Stimulated activated naive CD8-positive, alpha-beta T cell treated with anti-CD3 and anti-CD28 coated beads, Interleukin-15, amount 100 ng/mL, for 72 hours (primary cell): ENCODE results near the gene OPTC.
"Not testable (repeated sequence)": the region's sequence is repeated elsewhere in the genome, so short reads cannot be mapped to it uniquely, and the experiment has no call there.

Experiments used
- ATAC-seq: fragments of 150-1000 bp; cut with Tn5 transposase; 2 replicates; pipeline ENCODE4 v1.10.0; 2021; ENCODE audit warnings: mild to moderate bottlenecking, moderate library complexity
- DNase-seq, 2 donors: peaks; one replicate each; pipeline ENCODE4 v3.0.0; 2021 to 2022
- H3K27ac Mint-ChIP-seq, 2 donors: one replicate each; pipeline ENCODE4 v1.8.0; 2022; ENCODE audit warnings: mild to moderate bottlenecking in 2 of 2, mixed read lengths in 2 of 2, moderate library complexity in 2 of 2
- H3K27me3 Mint-ChIP-seq: one replicate; pipeline ENCODE4 v1.8.0; 2022; ENCODE audit warnings: mixed read lengths
- H3K4me1 Mint-ChIP-seq: one replicate; pipeline ENCODE4 v1.8.0; 2022; ENCODE audit warnings: mild to moderate bottlenecking, mixed read lengths
- H3K4me3 Mint-ChIP-seq, 2 donors: one replicate each; pipeline ENCODE4 v1.8.0; 2022; ENCODE audit warnings: mild to moderate bottlenecking in 2 of 2, mixed read lengths in 2 of 2, moderate library complexity in 1 of 2
- H3K9me3 Mint-ChIP-seq, 2 donors: one replicate each; pipeline ENCODE4 v1.8.0; 2022; ENCODE audit warnings: mixed read lengths in 2 of 2

OPTC gene

DNA sequence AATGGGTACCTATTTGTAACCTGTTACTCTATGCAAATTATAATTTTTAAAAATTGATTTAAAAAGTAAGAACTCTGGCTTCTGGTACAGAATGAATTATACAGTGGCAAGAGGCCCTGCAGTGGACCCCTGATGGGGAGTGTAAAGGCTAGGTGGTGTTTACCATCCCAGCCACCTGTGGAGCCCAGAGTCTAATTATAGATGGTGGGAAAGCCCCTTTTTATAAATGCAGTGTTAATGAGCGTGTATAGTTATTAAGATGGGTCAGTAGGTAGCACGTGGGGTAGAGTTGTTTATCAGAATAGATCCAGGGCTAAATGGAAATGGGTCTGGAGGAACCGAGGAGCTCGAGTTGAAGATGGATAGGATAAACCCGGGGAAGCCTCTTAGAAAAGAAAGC lies 32.2 kb upstream of the OPTC start:
- Mint-ChIP-seq H3K4me1 (peaks cover 8% of the 10 kb centered on the region), H3K9me3 (no peaks in the 10 kb centered on the region), H3K27me3 (peaks cover 32% of the 10 kb centered on the region), H3K27ac (peak overlapping the region in 1 of 2 donors; percentile 35), H3K4me3 (no peak overlapping the region)
- no peak for ATAC-seq
- DNase-seq: no peak

GRCh38 chr1:203462143-203462542 lies 31.8 kb upstream of the OPTC start:
- ATAC-seq: no peak
- Mint-ChIP-seq H3K9me3 (no peaks in the 10 kb centered on the region), H3K27ac (peak overlapping the region in 1 of 2 donors; percentile 67), H3K4me3 (no peak overlapping the region), H3K4me1 (peaks cover 8% of the 10 kb centered on the region), H3K27me3 (peaks cover 32% of the 10 kb centered on the region)
- no peak for DNase-seq

DNA sequence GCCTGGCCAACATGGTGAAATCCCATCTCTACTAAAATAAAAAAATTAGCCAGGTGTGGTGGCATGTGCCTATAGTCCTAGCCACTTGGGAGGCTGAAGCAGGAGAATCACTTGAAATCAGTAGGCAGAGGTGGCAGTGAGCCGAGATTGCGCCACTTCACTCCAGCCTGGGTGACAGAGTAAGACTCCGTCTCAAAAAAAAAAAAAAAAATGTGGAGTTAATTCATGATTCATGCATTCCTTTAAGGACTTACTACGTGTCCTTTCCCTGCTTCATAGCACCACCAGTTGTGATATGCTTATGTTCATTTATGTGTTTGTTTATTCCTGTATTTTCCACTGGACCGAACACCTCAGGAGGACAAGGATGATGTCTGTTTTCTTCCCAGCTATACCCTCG lies 31.1 kb upstream of the OPTC start:
- no peaks in the 10 kb centered on the region for H3K9me3 Mint-ChIP-seq
- ATAC-seq: no peak

GRCh38 chr1:203463469-203464062 lies 30.4 kb upstream of the OPTC start:
- no peaks in the 10 kb centered on the region for H3K9me3 Mint-ChIP-seq
- no peak for DNase-seq
- H3K4me1 Mint-ChIP-seq: peaks cover 8% of the 10 kb centered on the region
- H3K27ac Mint-ChIP-seq: no peak overlapping the region
- no peak overlapping the region for H3K4me3 Mint-ChIP-seq
- H3K27me3 Mint-ChIP-seq: peaks cover 32% of the 10 kb centered on the region
- peak; percentile 26 for ATAC-seq

More for the DNA sequence above, 31.1 kb upstream of the OPTC start:
- H3K27ac Mint-ChIP-seq: no peak overlapping the region
- peaks cover 8% of the 10 kb centered on the region for H3K4me1 Mint-ChIP-seq
- H3K4me3 Mint-ChIP-seq: no peak overlapping the region
- DNase-seq: no peak
- peaks cover 32% of the 10 kb centered on the region for H3K27me3 Mint-ChIP-seq

DNA sequence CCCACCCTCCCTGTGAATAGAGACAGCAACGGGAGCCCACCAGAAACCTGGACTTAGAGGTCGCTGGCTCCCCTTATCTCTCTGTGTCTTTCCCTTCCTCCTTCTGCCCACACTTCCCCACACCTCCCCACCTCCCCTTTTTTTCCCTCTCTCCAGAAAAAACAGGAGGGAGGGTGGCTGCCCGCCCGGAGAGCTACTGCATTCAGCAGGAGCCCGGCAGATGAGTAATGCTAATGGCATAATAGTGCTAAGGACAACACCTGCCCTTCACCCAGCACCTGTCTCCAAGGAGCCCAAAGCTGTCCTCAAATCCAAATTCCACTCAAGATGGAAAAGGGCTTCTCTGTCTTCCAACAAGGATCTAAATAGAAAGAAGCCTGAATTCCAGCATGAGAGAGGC lies 29.7 kb upstream of the OPTC start:
- DNase-seq (no peak), ATAC-seq (no peak)
- peaks cover 27% of the 10 kb centered on the region for H3K27me3 Mint-ChIP-seq
- H3K27ac Mint-ChIP-seq: no peak overlapping the region
- H3K4me3 Mint-ChIP-seq: no peak overlapping the region
- H3K4me1 Mint-ChIP-seq: peaks cover 8% of the 10 kb centered on the region
- no peaks in the 10 kb centered on the region for H3K9me3 Mint-ChIP-seq

DNA sequence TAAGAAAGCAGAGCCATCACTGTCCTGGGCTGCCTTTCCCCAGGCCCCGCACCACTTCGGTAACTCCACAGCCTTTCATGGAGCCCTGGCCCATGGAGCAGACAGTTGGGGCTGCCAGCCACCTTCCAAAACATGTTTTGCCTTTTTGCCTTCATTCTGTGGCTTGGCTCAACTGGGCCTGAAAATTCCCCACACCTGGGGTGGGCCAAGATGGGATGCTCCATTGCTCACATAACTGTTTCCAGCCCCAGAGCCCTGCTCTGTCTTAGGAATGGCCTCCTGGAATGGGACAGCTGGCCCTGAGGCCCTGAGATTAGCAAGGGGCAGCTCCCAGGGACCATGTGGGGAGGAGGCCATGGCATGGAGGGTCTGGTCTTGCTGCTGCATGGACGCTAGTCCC lies 29.2 kb upstream of the OPTC start:
- DNase-seq (no peak), ATAC-seq (no peak)
- Mint-ChIP-seq H3K9me3 (no peaks in the 10 kb centered on the region), H3K27me3 (peaks cover 26% of the 10 kb centered on the region), H3K4me3 (no peak overlapping the region), H3K27ac (peak overlapping the region in 1 of 2 donors; percentile 28), H3K4me1 (peaks cover 8% of the 10 kb centered on the region)

DNA sequence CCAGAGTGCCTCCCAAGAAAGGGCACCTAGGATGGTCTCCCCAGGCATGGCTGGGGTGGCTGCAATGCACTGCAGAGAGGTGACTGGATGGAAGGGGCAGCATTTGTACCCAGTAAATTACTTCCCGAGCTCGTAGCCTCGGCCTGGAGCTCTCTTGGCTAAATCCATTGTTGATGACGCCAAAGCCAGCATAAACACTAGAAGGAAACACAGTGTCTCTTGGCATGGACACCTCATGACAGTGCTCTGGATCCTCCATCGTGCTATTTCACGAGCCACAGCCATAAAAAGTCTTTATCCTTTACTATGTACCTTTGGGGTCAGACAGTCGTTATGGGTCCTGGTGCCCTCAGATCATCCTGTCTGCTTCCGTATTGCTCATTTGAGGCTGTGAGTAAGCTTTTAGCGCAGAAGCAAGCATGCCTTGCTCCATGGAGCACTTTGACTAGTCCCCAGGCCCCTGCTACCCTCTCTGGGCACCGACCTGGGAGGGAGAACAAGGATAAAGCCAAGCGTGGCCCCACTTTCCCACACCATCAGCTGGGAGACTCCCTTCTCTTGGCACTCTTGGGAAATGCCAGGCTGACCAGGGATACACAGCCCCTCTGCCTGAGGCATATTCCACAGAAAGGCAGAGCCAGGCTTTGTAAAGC lies 28.7 kb upstream of the OPTC start:
- Mint-ChIP-seq H3K9me3 (no peaks in the 10 kb centered on the region), H3K4me3 (no peak overlapping the region), H3K4me1 (peaks cover 8% of the 10 kb centered on the region), H3K27me3 (peaks cover 32% of the 10 kb centered on the region), H3K27ac (peak overlapping the region in 1 of 2 donors; percentile 28)
- DNase-seq: no peak
- no peak for ATAC-seq

- Mint-ChIP-seq H3K4me3 (no peak overlapping the region), H3K9me3 (no peaks in the 10 kb centered on the region), H3K27me3 (peaks cover 34% of the 10 kb centered on the region), H3K4me1 (peaks cover 8% of the 10 kb centered on the region), H3K27ac (no peak overlapping the region)
- ATAC-seq (no peak), DNase-seq (no peak)
Measured at GRCh38 chr1:203465948-203466347, 28.0 kb upstream of the OPTC start.

DNA sequence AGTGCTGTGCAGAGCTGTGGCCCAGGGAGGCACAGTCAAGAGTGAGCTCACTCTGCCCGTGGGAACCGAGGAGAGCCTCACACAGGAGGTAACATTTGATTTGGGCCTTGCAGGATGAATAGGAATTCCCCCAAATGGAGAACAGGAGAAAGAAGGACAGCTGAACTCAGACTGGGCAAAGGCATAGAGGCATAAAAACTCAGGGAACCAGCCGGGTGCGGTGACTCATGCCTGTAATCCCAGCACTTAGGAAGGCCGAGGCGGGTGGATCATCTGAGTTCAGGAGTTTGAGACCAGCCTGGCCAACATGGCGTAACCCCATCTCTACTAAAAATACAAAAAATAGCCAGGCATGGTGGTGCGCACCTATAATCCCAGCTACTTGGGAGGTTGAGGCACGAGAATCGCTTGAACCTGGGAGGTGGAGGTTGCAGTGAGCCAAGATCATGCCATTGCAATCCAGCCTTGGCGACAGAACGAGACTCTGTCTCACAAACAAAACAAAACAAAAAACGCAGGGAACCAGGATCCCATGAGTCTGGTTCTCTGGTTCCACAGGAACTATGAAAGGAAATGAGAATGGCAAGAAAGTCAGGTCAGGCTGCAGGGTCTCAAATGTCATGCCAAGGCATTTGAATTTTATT lies 26.9 kb upstream of the OPTC start:
- not testable (repeated sequence) for H3K9me3 Mint-ChIP-seq, DNase-seq, H3K4me1 Mint-ChIP-seq, H3K27ac Mint-ChIP-seq, ATAC-seq, H3K4me3 Mint-ChIP-seq
- peaks cover 26% of the 10 kb centered on the region for H3K27me3 Mint-ChIP-seq

DNA sequence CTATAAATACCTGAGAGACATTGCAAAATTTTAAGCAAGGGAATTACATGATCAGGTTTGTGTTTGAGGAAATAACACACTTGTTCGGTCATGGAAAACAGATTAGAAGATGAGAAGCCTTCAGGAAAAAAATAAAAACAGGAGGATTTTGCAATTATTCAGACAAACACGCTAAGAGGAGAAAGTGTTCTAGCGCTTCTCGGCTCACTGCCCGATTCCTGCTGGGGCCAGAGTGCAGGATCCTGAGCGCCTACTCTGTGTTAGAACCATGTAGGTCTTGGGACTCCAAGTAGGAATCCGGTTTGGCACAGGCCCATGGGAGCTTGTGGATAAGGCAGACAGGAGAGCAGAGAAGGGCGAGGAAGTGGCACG lies 26.4 kb upstream of the OPTC start:
- H3K27me3 Mint-ChIP-seq: peaks cover 27% of the 10 kb centered on the region
- H3K4me1 Mint-ChIP-seq: no peaks in the 10 kb centered on the region
- ATAC-seq: no peak
- H3K9me3 Mint-ChIP-seq: no peaks in the 10 kb centered on the region
- H3K4me3 Mint-ChIP-seq: no peak overlapping the region
- no peak for DNase-seq
- no peak overlapping the region for H3K27ac Mint-ChIP-seq

GRCh38 chr1:203468326-203468725 lies 25.6 kb upstream of the OPTC start:
- DNase-seq (no peak), ATAC-seq (no peak)
- Mint-ChIP-seq H3K27me3 (peaks cover 28% of the 10 kb centered on the region), H3K27ac (no peak overlapping the region), H3K9me3 (no peaks in the 10 kb centered on the region), H3K4me3 (no peak overlapping the region), H3K4me1 (no peaks in the 10 kb centered on the region)

DNA sequence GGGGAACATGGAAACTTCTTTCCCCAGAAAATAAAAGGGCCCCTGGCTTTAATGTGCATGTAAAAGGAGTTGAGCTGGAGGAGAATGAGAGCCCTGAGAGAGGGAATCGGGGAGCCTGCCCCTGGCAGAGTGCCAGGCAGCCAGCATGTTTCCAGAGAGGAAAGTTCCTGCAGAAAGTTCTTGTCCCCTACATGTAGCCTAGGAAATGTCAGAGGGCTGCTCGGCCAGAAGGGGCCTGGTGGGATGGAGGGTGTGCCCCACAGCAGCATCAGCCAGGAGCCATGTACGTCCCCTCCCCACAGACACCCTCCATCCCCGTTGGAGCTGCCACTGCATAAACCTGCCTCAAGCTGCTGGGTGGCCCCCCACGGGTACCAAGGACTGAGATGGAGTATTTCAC lies 23.7 kb upstream of the OPTC start:
- Mint-ChIP-seq H3K4me1 (no peaks in the 10 kb centered on the region), H3K27ac (peak overlapping the region in 1 of 2 donors; percentile 17), H3K9me3 (no peaks in the 10 kb centered on the region), H3K27me3 (peaks cover 38% of the 10 kb centered on the region), H3K4me3 (no peak overlapping the region)
- ATAC-seq: no peak
- DNase-seq: no peak

GRCh38 chr1:203471841-203472240 lies 22.1 kb upstream of the OPTC start:
- ATAC-seq: no peak
- H3K27me3 Mint-ChIP-seq: peaks cover 52% of the 10 kb centered on the region

GRCh38 chr1:203473281-203473680 lies 20.7 kb upstream of the OPTC start:
- DNase-seq: no peak
- H3K9me3 Mint-ChIP-seq: no peaks in the 10 kb centered on the region

More at GRCh38 chr1:203471841-203472240, 22.1 kb upstream of the OPTC start:
- Mint-ChIP-seq H3K4me1 (no peaks in the 10 kb centered on the region), H3K4me3 (no peak overlapping the region), H3K9me3 (no peaks in the 10 kb centered on the region), H3K27ac (no peak overlapping the region)
- DNase-seq: no peak

DNA sequence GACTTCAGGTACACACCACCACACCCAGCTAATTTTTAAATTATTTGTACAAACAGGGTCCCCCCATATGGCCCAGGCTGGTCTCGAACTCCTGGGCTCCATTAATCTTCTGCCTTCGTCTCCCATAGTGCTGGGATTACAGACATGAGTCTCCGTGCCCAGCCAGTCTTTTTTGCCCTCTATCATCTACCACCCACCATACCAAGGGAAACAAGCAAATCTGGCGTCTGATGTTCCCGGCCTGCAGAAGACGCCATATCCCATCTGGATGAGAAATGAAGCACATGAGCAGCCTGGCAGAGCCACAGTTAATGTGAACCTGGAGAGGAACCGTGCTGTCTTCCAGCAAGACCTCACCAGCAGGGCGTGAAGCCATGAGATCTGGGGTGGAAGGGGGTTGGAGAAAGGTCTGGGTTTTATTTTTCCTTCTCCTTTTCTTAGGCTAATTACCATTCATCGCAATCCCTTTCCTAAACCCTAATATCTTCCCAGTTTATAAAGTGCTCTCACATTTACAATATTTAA lies 20.1 kb upstream of the OPTC start:
- DNase-seq (no peak), ATAC-seq (no peak)
- H3K9me3 Mint-ChIP-seq: no peaks in the 10 kb centered on the region
- H3K27ac Mint-ChIP-seq: no peak overlapping the region
- peaks cover 52% of the 10 kb centered on the region for H3K27me3 Mint-ChIP-seq
- peaks cover 16% of the 10 kb centered on the region for H3K4me1 Mint-ChIP-seq
- H3K4me3 Mint-ChIP-seq: no peak overlapping the region

More at GRCh38 chr1:203473281-203473680, 20.7 kb upstream of the OPTC start:
- Mint-ChIP-seq H3K4me3 (no peak overlapping the region), H3K4me1 (peaks cover 12% of the 10 kb centered on the region), H3K27ac (no peak overlapping the region), H3K27me3 (peaks cover 52% of the 10 kb centered on the region)
- ATAC-seq: no peak
